IPS-18c (cell line): Measurements from ENCODE around the gene FHAD1.

Experiments used
- H3K4me3 ChIP-seq: 2 replicates; pipeline ENCODE4 v1.7.0; 2013; ENCODE audit warnings: low read depth, mild to moderate bottlenecking, low read length, moderate library complexity; ENCODE audit not compliant: insufficient read depth
- H3K9me3 ChIP-seq: one replicate; pipeline ENCODE4 v1.6.1; 2013; ENCODE audit warnings: mild to moderate bottlenecking, low read length, moderate library complexity; ENCODE audit not compliant: control insufficient read depth, insufficient read depth

The FHAD1 gene

DNA sequence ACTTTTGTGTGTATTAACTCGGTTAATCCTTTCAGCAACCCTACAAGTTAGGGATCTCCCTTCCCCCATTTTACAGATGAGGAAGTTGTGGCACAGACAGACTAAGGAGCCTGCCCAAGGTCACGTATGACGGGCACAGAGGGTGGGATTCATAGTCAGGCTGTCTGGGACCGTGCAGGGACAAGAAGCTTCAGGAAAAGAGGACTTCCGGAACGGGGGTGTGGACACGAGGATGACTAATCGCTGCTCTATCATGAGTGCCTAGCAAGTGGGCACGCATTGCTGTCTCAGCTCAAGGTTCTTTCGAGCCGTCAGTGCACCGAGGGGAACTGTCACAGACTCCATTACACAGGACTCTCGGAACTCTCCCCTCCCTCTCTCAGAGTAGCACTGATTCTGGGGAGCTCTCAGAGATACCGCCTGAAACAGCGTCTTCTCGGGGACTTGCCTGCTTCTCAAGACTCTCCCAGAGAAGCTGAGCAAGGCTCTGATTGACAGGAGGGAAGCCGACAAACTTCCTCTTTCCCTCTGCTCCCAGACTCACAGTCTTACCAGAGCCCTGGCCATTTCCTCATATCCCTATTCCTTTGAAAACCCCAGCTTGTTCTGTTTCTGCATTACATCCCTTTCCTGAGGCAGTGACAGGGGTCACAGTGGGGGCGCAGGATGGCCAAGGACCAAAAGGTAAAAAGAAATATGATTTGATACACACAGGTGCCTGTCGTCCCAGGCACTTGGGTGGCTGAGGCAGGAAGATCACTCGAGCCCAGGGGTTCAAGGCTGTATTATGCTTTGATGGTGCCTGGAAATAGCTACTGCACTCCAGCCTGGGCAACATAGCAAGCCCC lies 14.4 kb downstream of the FHAD1 start:
- Histone ChIP-seq H3K9me3 (peaks cover 3% of the 10 kb centered on the region), H3K4me3 (no peak overlapping the region)

DNA sequence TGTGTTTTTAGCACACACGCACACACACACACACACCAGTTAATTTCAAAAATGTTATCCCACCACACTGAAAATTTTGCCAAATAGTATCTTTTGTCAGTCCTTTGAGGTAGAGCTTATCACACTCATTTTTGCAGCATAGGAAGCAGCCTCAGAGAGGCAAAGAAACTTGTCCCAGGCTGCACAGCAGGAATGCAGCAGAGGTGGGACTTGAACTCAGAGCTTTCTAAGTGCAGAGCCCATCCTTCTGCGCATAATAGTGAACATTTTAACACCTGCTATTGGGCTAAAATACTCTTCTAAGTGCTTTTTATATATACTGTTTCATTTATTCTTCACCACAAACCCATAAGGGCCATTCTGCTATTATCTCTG lies 15.0 kb downstream of the FHAD1 start:
- Histone ChIP-seq H3K4me3 (no peak overlapping the region), H3K9me3 (peaks cover 3% of the 10 kb centered on the region)

DNA sequence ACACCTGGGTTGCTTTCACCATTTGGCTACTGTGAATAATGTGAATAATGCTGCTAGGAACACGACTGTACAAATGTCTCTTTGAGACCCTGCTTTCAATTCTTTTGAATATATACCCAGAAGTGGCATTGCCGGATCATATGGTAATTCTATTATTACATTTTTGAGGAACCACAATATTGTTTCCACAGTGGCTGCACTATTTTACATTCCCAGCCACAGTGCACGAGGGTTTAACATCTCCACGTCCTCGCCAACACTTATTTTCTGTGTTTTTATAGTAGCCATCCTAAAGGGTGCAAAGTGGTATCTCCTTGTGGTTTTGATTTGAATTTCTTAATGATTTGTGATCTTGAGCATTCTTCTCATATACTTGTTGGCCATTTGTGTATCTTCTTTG lies 15.7 kb downstream of the FHAD1 start:
- H3K4me3 ChIP-seq, result no peak overlapping the region
- peaks cover 3% of the 10 kb centered on the region for H3K9me3 ChIP-seq

DNA sequence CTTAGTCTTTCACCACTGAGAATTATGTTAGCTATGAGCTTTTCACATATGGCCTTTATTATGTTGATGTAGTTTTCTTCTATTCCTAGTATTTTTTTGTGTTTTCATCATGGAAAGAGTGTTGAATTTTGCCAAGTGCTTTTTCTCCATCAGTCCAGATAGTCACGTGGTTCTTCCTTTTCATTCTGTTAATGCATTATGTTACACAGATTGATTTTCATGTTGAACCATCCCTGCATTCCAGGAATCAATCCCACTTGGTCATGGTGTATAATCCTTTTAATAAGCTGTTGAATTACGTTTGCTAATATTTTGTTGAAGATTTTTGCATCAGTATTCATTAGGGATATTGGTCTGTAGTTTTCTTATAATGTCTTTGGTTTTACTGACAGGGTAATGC lies 17.7 kb downstream of the FHAD1 start:
- Histone ChIP-seq H3K9me3 (peaks cover 5% of the 10 kb centered on the region), H3K4me3 (no peak overlapping the region)

DNA sequence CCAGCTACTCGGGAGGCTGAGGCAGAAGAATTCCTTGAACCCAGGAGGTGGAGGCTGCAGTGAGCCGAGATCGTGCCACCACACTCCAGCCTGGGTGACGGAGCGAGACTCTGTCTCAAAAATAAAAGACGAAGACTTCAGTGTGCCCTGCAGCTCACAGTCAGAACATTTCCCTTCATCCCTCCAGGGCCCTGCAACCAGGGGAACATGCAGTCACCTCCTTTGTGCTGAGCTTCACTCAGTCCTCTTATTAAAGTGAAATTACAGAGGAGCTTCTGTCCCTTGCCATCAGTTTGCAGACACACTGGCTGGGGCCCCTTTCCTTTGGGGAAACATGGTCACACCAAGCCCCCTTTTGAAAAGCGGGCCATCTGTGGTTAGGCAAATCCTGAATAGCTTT lies 24.2 kb downstream of the FHAD1 start:
- Histone ChIP-seq H3K9me3 (peaks cover 2% of the 10 kb centered on the region), H3K4me3 (no peak overlapping the region)

DNA sequence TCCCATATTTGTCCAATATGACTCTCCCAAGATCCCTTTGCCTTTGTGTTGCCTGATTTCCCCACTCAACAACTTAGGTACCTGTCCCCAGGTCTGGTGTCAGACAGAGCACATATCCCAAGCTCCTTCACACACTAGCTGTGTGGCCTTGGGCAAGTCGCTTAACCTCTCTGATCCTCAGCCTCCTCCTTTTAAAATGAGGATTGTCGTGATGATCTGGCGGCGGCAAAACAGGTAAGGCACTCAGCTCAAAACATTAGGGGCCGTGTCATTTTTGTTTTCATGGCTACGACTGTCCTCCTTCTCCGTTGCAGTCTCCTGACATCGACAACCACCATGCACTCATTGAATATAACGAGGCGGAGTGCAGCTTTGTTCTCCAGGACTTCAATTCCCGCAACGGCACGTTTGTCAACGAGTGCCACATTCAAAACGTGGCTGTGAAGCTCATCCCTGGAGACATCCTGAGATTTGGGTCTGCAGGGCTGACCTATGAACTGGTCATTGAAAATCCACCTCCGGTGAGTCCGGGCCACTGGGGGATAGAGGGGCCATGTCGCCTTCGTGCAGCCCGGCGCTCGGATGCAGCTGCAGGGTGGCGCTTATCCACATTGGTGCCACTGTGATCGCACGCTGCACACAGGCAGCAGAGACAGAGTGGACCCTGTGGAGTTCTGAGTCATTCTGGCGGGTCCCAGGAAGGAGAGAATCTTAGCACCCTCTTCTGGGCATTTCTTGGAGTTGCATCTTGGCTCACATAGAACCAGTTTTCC lies 25.2 kb downstream of the FHAD1 start:
- no peak overlapping the region for H3K4me3 ChIP-seq
- H3K9me3 ChIP-seq, result peaks cover 2% of the 10 kb centered on the region

DNA sequence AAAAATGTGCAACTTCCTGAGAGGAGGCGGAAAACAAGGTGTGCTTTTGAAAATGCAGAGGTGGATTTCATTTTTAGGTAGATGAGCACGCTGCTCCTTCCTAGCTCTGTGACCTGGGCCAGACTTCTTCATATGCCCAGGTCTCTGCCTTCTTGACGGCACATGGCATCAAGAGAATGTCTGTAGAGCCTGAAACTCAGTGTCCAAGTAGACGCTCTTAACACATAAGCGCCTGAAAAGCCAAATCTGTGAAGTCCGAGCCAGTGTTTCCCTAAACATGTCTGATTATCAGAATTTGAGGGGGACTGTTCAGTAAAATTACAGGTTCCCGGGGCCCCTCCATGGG lies 25.7 kb downstream of the FHAD1 start:
- H3K4me3 ChIP-seq, result no peak overlapping the region

DNA sequence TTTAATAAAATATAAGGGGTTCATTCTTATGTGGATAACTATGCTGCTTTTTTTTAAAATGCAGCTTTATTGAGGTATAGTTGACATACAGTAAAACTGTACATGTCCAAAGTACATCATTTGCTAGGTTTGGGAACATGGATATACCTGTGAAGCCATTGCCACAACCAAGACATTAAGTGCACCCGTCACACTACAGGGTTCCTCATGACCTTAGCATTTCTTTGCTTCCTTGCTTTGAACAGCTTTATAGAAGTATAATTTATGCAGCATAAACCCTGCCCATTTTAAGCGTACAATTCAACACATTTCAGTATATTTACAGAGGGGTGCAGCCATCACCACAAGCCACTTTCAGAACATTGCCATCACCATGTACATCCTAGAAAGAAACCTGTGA lies 26.3 kb downstream of the FHAD1 start:
- Histone ChIP-seq H3K9me3 (peaks cover 2% of the 10 kb centered on the region), H3K4me3 (no peak overlapping the region)

More for the DNA sequence above, 25.7 kb downstream of the FHAD1 start:
- peaks cover 2% of the 10 kb centered on the region for H3K9me3 ChIP-seq

DNA sequence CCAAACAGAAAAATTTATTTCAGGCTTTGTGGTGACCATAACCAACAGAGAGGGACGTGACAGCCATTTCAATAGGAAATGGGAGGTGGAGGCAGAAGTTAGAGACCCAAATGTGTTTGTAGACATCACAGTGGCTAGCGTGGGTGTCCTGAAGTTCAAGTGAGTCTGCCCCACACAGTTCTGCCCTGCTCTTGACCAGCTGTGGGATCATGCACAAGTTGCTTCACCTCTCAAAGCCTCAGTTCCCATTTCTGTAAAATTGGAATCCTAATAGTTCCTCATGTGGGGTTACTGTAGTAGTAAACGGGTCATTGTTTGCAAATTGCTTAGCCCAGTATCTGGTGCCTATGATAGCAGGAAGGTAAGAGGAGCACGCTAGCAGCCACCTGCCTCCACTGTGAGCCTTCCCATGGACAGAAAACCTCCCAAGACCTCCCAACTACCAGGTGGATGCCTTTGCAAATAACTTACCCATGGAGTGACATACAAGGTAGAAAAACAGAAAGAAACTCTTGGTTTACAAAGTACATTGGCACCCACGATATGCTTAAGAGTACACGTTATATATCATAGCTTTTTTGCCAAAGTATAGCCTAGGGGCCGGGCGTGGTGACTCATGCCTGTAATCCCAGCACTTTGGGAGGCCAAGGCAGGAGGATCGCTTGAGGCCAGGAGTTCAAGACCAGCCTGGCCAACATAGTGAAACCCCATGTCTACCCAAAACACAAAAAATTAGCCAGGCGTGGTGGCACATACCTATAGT lies 29.1 kb downstream of the FHAD1 start:
- no peak overlapping the region for H3K4me3 ChIP-seq
- H3K9me3 ChIP-seq, result no peaks in the 10 kb centered on the region

DNA sequence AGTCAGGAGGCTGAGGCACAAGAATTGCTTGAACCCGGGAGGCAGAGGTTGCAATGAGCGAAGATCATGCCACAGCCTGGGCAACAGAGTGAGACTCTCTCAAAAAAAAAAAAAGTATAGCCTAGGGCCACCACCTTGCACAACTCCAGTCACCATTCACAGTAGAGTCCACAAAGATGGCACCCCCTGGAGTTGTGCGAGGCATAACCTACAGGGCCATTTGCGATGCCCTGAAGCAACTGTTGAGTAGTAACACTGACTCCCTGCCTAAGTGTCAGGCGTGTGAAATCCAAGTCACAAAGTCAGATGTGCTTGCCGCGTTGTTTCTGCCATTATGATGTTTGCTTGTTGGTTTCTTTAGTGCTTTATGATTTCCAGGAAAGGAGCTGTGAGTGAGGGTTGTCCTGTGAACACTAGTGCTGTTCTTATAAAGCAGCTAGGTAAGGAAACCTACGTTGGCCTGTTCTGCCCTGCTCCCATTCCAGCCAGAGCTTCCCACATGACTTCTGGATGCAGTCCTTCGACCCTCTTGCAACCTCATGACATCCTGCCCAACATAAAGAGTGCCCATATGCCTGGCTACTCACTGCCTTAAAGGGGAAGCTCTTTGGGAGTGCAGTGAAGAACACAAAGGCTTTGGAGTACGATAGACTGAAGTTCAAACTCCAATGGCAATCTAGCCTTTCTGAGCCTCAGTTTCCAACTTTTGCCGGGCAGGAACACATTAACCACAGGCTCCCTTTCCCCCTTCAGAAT lies 29.8 kb downstream of the FHAD1 start:
- H3K4me3 ChIP-seq, result no peak overlapping the region

DNA sequence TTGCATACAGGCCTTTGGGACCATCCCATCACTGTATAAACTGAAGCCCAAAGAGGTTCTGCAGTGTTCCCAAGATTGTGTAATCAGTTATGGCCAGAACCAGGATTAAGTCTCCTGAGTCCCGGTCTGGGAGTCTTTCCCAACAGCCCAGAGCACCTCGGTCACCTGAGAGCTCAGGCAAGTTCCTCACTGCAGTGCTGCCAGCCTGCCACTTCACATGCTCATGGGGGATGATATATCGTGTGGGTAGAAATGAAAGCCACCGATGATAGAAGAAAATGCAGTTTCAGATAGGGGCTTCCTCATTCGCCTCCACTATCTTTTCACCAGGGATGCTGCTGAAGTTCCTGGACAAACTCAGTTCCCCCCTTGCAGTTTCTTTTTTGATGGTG lies 30.4 kb downstream of the FHAD1 start:
- Histone ChIP-seq H3K9me3 (no peaks in the 10 kb centered on the region), H3K4me3 (no peak overlapping the region)

More for the DNA sequence above, 29.8 kb downstream of the FHAD1 start:
- no peaks in the 10 kb centered on the region for H3K9me3 ChIP-seq

DNA sequence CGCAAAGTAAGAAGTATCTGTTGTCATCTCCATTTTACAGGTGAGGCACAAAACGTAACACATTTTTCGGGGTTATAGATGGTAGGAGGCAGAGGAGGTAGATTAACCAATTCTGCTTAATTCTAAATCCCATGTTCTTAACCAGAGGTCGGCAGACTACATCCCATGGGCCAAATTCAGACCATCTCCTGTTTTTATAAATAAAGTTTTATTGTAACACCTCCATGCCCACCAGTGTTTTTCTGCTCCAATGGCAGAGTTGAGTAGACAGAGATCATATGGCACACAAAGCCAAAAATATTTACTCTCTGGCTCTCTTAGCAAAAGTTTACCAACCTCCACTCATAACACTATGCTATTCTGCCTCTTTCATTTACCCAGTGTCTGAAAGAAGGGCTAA lies 30.9 kb downstream of the FHAD1 start:
- H3K4me3 ChIP-seq, result no peak overlapping the region
- H3K9me3 ChIP-seq, result no peaks in the 10 kb centered on the region

DNA sequence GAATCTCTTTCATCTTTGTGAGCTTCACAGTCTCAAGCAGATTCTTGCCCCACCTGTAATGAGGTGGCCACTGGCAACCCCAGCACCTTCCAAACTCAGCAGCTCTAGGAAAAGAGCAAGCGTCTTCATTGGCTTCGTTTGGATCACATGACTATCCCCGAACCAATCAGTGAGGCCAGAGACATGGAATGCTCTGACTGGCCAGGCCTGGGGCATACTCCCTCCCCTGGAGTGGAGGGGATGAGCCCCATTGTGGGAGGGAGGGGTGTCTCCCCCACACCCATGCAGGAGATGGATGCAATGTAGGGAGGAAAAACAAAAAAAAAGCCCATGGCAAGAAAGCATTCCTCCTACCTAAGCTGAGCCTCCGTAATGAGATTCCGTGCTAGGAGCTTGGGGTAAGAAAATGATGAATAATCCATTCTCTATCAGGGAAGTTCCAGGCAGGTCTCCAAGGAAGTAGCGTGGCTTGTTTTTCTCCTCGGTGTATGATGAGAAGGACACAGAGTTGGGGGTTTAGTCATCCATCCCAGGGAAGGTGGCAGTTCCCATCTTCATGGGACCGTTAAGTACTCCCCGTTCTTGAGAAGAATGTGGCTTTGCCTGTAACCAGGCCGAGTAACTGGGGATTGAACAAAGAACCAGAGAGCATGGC lies 32.7 kb downstream of the FHAD1 start:
- H3K9me3 ChIP-seq, result no peaks in the 10 kb centered on the region
- no peak overlapping the region for H3K4me3 ChIP-seq

DNA sequence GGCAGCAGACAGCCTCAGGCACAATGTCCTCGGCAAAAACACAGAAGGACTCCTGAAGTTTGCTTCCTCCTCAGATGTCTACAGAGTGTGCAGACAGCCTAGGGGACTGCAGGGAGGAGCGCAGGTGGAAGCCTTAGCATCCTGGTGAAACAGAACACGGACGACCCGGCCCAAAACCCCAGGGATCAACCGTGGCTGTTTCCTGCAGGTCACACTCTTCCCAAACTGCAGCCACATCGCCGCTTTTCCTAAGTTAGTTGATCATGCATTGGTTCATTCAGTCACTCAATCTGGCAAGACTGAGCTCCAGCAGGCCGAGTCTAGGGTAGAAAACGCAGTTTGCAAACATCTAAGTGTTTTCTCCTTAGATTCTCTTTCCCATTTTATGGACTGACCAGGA lies 33.4 kb downstream of the FHAD1 start:
- Histone ChIP-seq H3K9me3 (no peaks in the 10 kb centered on the region), H3K4me3 (no peak overlapping the region)

DNA sequence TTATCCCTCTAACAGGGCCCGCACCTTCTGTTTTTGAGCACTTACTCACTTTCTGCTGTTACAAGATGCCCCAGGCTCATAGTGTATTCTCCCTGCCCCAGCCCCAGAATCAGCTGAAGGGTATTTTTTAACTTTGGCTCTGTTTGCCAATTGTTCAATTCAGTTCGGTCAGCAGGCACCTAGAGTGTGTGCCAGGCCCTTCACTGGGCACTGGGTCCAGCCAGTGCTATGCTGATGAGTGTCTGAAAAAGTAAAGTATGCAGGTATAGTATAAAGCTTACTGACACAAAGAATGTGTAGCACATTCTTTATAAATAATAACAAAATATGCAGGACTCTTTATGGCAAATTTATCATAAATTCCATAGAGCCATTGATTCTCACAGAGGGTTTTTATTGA lies 35.0 kb downstream of the FHAD1 start:
- H3K9me3 ChIP-seq, result no peaks in the 10 kb centered on the region
- no peak overlapping the region for H3K4me3 ChIP-seq

DNA sequence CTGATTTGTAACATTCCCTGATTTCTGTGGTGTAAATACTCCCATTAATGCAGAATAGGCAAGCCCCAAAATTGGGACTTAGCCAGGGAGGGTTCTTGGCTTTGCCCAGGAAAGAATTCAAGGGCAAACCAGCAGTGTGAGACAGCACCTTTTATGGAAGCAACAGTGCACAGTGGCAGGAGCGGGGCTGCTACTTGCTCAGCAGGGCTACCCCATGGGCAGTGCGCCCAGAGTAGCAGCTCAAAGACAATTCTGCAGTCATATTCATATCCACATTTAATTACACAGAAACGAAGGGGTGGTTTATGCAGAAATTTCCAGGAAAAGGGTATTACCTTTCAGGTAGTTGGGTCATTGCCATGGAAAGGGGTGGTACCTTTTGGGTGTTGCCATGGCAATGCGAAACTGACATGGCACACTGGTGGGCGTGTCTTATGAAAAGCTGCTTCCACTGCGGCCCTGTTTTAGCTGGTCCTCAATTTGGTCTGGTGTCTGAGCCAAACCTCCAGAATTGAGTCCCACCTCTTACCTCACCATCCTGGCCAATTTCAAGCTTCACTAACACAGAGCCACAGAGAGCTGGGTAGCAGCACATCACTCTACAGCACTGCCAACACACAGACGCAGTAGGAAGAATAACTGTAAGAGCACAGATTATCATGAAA lies 35.9 kb downstream of the FHAD1 start:
- Histone ChIP-seq H3K4me3 (no peak overlapping the region), H3K9me3 (no peaks in the 10 kb centered on the region)
